Spleen (tissue), 7 donors: ENCODE data around the gene GRID2.

Source experiments
- POLR2A ChIP-seq, 3 donors: fragments of 450-650 bp; IDR thresholded peaks; one replicate each; pipeline ENCODE4 v1.5.1; 2017; ENCODE audit warnings: antibody characterized with exemption in 3 of 3, mild to moderate bottlenecking in 1 of 3
- TF ChIP-seq, protein P1 (sequence below), 11 experiments: fragments of 200-600 bp in 7 of 11; fragments of 450-650 bp in 4 of 11; sonication (generic) in 4 of 11; IDR thresholded peaks in 8 of 11; conservative IDR thresholded peaks in 3 of 11; 1 replicate in 7 of 11; 2 replicates in 4 of 11; pipeline versions ENCODE4 v1.4.0 to v1.8.0; 2016 to 2021; ENCODE audit warnings: antibody characterized with exemption in 11 of 11, inconsistent platforms in 4 of 11, mild to moderate bottlenecking in 1 of 11
- donor health status: DM: no; HTN: no; CAD: no; lungs with moderate emphysema.
- donor health status: DM: no; HTN: no; CAD: no.
- donor health status: DM: no; HTN: no; CAD: no.

DNA sequence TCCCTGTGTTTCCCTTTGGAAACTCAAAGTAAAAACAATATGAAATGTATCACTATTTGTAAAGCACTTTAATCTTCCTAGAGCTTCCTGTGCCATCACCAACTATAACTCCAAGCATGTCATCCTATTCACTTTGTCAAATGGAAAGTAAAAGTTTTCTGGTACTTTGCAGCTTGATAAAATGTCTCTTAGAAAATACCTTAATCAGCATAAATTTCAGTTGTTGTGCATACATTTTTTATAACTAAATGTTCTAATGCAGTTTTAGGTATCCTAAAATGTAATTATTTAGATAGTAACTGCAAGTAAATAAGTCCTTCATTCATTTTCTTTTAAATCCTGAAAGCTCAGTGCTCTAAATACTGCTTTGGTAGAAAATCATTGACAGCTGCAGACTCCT, 558.7 kb downstream of the GRID2 start:
- TF ChIP-seq, protein P1, sequence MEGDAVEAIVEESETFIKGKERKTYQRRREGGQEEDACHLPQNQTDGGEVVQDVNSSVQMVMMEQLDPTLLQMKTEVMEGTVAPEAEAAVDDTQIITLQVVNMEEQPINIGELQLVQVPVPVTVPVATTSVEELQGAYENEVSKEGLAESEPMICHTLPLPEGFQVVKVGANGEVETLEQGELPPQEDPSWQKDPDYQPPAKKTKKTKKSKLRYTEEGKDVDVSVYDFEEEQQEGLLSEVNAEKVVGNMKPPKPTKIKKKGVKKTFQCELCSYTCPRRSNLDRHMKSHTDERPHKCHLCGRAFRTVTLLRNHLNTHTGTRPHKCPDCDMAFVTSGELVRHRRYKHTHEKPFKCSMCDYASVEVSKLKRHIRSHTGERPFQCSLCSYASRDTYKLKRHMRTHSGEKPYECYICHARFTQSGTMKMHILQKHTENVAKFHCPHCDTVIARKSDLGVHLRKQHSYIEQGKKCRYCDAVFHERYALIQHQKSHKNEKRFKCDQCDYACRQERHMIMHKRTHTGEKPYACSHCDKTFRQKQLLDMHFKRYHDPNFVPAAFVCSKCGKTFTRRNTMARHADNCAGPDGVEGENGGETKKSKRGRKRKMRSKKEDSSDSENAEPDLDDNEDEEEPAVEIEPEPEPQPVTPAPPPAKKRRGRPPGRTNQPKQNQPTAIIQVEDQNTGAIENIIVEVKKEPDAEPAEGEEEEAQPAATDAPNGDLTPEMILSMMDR (IDR thresholded peaks at IDR 0.05 in 8 of 11, conservative IDR thresholded peaks at IDR 0.05 in 3 of 11), result no peak
- no peak for TF ChIP-seq POLR2A (IDR thresholded peaks at IDR 0.05)
